ENCODE measurements around the gene HDAC7. TPM values are rescaled to one million over a fixed set of nuclear protein-coding genes. Genes with fewer than 3 reads are reported as not detected.

HDAC7 gene
- total RNA-seq, 1 donor from 2014 or later, result 84.4 TPM

DNA sequence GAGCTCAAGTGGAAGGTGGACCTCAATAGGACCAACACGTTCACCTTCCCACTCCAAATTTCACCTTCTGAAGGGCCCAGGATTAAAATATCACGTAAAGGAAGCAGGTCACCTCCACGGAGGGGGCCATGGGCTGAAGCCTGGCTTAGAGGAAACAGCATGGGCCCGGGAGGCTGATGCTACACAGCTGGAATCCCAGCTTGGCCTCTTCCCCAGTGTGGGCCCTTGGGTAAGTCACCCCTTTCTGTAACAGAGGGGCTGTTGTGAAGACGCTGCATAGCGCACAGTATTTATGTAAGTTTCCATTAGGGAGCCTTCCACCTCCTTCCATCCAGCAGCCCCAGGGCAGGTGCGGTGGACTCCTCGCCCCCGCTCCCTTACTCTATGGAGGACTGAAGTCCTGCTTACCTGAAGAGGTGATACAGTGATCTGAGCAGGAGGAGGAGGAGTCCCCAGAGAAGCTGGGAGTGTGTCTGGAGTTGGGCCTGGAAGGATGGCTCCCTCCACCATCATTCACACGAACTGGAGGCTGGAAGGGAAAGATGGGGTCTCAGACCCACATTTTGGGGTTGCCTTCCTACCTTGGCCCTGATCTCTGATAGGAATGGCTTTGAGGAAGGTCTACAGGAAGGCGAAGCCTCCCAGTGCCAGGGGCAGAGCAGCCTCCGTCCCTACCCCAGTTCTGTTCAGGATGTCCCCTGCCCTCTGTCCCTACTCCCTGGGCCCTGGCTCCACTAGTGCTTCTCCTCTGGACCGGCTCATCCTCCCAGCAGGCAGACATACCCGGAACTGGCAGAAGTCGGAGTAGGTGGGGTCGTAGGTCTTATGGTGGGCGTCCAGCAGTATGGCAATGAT, 37.2 kb upstream of the HDAC7 start:
- DNase-seq (ENCODE audit: low read depth), result no peak
- no peak overlapping the region for H3K4me3 ChIP-seq (ENCODE audit: low read depth, low read length)
- TF ChIP-seq, protein P1, sequence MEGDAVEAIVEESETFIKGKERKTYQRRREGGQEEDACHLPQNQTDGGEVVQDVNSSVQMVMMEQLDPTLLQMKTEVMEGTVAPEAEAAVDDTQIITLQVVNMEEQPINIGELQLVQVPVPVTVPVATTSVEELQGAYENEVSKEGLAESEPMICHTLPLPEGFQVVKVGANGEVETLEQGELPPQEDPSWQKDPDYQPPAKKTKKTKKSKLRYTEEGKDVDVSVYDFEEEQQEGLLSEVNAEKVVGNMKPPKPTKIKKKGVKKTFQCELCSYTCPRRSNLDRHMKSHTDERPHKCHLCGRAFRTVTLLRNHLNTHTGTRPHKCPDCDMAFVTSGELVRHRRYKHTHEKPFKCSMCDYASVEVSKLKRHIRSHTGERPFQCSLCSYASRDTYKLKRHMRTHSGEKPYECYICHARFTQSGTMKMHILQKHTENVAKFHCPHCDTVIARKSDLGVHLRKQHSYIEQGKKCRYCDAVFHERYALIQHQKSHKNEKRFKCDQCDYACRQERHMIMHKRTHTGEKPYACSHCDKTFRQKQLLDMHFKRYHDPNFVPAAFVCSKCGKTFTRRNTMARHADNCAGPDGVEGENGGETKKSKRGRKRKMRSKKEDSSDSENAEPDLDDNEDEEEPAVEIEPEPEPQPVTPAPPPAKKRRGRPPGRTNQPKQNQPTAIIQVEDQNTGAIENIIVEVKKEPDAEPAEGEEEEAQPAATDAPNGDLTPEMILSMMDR (conservative IDR thresholded peaks at IDR 0.05; ENCODE audit: low read depth, low read length), result no peak

DNA sequence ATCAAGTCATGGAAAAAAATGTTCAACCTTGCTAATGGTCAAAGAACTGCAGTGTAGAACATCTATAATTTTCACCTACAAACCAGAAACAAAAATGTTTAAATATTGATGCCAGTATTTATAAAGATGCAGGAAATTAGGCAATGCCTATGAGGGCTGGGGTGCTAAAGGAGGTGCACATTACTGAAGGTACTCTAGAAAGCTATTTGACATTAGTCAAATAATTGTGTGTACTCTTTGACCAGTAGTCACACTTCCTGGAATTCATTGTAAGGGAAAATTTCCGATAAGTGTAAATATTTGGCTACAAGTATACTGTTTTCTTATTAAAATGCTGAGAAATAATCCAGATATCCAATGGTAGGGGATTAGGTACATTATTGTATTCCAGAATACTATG, 36.4 kb upstream of the HDAC7 start:
- DNase-seq (ENCODE audit: low read depth), result no peak
- H3K4me3 ChIP-seq (ENCODE audit: low read depth, low read length), result no peak overlapping the region
- TF ChIP-seq, protein P1 (conservative IDR thresholded peaks at IDR 0.05; ENCODE audit: low read depth, low read length), result no peak

DNA sequence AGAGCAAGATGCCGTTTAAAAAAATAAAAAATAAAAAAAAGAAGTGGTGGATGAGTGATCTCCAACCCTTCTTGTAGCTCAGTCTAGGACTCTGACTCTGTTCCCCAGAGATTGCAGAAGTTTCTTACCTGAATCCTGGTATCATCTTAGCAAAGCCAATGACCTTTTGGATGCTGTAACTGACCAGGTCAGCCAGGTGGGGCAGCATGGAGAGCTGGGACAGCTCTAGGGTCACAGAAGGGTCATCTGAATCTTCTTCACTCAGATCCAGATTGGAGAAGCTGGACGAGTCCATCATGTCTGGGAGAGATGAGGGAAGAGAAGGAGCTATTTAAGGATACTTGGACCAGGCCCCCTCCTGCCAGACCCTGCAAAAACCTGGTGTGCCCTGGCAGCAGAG, 35.8 kb upstream of the HDAC7 start:
- TF ChIP-seq, protein P1 (conservative IDR thresholded peaks at IDR 0.05; ENCODE audit: low read depth, low read length), result no peak
- H3K4me3 ChIP-seq (ENCODE audit: low read depth, low read length), result no peak overlapping the region
- no peak for DNase-seq (ENCODE audit: low read depth)

DNA sequence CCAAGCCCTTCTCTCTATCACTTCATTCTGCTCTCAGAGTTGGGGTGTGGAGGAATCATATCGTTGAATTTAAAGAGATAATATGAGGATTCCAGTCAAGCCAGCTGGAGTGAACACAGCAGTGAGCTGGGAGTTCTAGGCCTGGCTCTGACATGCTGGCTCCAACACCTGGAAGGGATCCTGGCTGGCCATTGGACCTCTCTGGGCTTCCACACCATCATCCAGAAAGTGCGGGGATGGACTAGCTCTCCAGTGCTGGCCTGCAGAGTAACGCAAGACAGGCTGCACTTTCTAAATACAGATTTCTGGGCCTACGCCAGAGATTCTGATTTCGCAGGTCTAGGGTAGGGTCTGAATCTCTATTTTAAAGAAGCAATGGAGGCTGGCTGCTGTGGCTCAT, 34.8 kb upstream of the HDAC7 start:
- TF ChIP-seq, protein P1 (conservative IDR thresholded peaks at IDR 0.05; ENCODE audit: low read depth, low read length), result no peak
- DNase-seq (ENCODE audit: low read depth), result no peak
- H3K4me3 ChIP-seq (ENCODE audit: low read depth, low read length), result no peak overlapping the region

DNA sequence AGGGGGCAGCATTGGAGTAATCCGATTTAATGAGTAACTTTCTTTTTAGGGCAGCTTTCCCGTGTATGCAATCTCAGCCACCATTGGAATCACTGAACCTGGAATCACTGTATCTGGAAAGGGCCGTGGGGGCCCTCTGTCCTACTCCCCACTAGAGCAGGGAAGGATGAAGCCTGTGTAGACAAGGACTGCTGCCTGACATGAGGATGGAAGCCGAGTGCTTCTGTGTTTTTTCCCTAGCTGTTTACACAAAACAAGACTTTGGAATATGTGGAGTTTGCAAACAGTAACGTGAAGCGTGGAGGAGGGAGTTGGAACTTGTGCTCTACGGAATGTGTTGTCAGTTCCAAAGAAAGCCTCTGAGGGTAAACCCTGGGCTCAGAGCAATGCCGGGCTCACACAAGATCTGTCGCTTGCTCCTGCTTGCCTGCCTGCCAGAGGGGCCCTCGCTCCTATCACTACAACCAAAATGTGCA, 32.4 kb upstream of the HDAC7 start:
- H3K4me3 ChIP-seq (ENCODE audit: low read depth, low read length), result no peak overlapping the region
- TF ChIP-seq, protein P1 (conservative IDR thresholded peaks at IDR 0.05; ENCODE audit: low read depth, low read length), result no peak
- DNase-seq (ENCODE audit: low read depth), result no peak

DNA sequence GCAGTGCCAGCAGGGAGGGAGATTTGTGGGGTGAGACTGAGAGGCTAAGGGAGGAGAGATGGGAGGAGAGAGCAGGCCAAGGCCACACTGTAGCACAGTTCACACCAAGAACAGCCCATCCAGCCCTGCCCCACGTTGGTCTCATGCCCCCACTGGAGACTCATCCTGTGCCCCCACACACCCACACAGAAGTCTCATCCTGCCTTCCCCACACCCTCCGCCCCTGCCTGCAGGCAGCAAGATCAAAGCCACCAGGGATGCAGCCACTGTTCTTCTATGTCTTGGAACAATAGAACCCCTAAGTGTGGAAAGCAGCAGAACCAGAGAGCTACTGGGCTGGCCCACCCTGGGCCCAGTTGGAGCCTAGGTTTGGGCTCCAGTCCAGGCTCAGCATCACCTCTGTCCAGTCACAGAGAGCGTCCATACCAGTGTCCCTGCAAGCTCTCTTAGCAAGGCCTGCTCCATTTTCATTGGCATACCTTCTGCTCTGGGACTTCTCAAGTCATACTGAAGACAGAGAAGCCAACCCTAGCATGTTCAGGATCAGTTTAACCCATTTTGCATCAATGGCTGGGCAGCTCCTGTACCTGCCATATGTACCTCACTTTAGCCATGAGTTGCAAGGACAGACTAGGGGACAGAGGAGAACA, 31.7 kb upstream of the HDAC7 start:
- TF ChIP-seq, protein P1 (conservative IDR thresholded peaks at IDR 0.05; ENCODE audit: low read depth, low read length), result no peak
- DNase-seq (ENCODE audit: low read depth), result no peak
- H3K4me3 ChIP-seq (ENCODE audit: low read depth, low read length), result no peak overlapping the region

All from epithelial cell of proximal tubule (primary cell).